ENCODE results near the gene ITPR1.

DNA sequence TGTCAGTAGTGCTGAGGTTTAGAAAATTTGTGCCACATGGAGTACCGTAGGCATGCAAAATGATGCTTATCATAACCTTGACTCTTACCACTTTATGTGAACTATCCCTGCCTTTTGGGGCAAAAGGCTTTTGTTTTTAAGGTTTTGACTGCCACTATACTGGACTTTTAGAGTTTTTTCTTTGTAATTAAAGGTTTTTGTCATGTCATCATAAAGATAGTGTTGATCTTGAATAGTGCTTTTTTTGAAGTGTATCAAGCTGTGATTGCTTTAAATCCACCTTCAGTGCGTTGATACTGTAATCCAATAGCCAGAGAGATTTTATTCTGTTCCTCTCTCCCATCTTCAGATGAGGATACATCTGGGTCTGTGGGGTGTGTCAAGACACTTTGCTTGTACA, 172.9 kb downstream of the ITPR1 start:
- TF ChIP-seq, protein P1, sequence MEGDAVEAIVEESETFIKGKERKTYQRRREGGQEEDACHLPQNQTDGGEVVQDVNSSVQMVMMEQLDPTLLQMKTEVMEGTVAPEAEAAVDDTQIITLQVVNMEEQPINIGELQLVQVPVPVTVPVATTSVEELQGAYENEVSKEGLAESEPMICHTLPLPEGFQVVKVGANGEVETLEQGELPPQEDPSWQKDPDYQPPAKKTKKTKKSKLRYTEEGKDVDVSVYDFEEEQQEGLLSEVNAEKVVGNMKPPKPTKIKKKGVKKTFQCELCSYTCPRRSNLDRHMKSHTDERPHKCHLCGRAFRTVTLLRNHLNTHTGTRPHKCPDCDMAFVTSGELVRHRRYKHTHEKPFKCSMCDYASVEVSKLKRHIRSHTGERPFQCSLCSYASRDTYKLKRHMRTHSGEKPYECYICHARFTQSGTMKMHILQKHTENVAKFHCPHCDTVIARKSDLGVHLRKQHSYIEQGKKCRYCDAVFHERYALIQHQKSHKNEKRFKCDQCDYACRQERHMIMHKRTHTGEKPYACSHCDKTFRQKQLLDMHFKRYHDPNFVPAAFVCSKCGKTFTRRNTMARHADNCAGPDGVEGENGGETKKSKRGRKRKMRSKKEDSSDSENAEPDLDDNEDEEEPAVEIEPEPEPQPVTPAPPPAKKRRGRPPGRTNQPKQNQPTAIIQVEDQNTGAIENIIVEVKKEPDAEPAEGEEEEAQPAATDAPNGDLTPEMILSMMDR (IDR thresholded peaks at IDR 0.05): no peak
- TF ChIP-seq NFIC (IDR thresholded peaks at IDR 0.05; ENCODE audit: borderline replicate concordance) (no peak), RFX5 (IDR thresholded peaks at IDR 0.05; ENCODE audit: low read length) (no peak), EP300 (IDR thresholded peaks at IDR 0.05; ENCODE audit: borderline replicate concordance in 1 of 2, low read depth in 1 of 2, low read length in 1 of 2) (no peak), TCF12 (IDR thresholded peaks at IDR 0.05) (no peak), POLR2AphosphoS5 (IDR thresholded peaks at IDR 0.05; ENCODE audit: low read depth, low read length) (no peak), FOXM1 (IDR thresholded peaks at IDR 0.05; ENCODE audit: low read depth) (no peak), SMC3 (IDR thresholded peaks at IDR 0.05; ENCODE audit: low read depth, low read length) (no peak), RAD21 (IDR thresholded peaks at IDR 0.05; ENCODE audit: low read length) (no peak), JUND (IDR thresholded peaks at IDR 0.05) (no peak)
- TF ChIP-seq, protein P2, sequence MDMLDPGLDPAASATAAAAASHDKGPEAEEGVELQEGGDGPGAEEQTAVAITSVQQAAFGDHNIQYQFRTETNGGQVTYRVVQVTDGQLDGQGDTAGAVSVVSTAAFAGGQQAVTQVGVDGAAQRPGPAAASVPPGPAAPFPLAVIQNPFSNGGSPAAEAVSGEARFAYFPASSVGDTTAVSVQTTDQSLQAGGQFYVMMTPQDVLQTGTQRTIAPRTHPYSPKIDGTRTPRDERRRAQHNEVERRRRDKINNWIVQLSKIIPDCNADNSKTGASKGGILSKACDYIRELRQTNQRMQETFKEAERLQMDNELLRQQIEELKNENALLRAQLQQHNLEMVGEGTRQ (IDR thresholded peaks at IDR 0.05; ENCODE audit: borderline replicate concordance, low read depth, low read length): no peak

Data from SK-N-SH (cell line).